ENCODE results near the gene TTLL4. TPM values are rescaled to one million over a fixed set of nuclear protein-coding genes. Genes with fewer than 3 reads are reported as not detected.
"Not testable (repeated sequence)": the region's sequence is repeated elsewhere in the genome, so short reads cannot be mapped to it uniquely, and the experiment has no call there.

The TTLL4 gene
- total RNA-seq, 1 experiment from 2014 or later = 4.5 TPM

DNA sequence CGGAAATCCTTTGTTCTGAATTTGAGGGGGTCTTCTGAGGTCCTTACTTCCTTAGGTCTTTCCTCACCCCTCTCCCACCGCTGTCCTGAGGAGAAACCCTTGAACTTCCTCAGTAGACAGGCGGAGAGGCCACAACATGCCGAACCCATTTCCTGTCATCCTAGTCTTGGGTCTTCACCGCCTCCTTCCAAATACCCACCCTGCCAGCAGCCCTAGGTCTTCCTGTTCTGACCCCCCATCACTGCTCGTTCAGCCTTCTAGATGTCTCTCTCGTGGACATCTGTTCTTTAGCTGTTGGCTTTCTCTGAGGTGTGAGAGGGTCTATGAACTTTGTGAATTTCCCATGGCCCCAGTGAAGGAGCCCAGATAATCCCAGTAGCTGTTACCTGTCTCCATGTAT lies 44.1 kb downstream of the TTLL4 start:
- H3K27me3 ChIP-seq = no peaks in the 10 kb centered on the region
- no peak for DNase-seq
- H3K4me3 ChIP-seq = no peak overlapping the region
- H3K36me3 ChIP-seq = peaks cover 32% of the 10 kb centered on the region
- no peaks in the 10 kb centered on the region for H3K9me3 ChIP-seq

DNA sequence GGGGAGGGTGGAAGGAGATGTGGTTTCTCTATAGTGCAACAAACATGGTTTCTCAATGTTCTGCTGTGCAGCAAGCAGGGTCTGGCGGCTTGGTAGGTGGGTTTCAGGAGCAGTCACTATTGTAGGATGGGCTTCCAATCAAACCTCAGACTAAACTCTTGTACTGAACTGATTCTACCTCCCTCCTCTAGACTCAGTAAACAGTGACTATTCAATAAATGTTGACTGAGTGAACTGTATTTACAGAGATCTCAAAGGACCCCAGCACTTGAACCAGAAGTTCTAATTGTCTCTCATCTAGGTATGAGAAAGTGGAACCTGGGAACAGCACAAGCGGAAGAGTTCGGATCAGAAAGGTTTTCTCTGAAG lies 44.5 kb downstream of the TTLL4 start:
- Histone ChIP-seq H3K36me3 (peaks cover 28% of the 10 kb centered on the region), H3K9me3 (no peaks in the 10 kb centered on the region), H3K4me3 (no peak overlapping the region), H3K27me3 (no peaks in the 10 kb centered on the region)
- no peak for DNase-seq

- H3K27me3 ChIP-seq = no peaks in the 10 kb centered on the region
- H3K4me3 ChIP-seq = no peak overlapping the region
- H3K9me3 ChIP-seq = no peaks in the 10 kb centered on the region
- H3K36me3 ChIP-seq = peaks cover 23% of the 10 kb centered on the region
- no peak for DNase-seq
Observed at GRCh38 chr2:218755567-218756404, 45.2 kb downstream of the TTLL4 start.

GRCh38 chr2:218756599-218757377 lies 46.2 kb downstream of the TTLL4 start:
- Histone ChIP-seq H3K27me3 (no peaks in the 10 kb centered on the region), H3K4me3 (no peak overlapping the region), H3K9me3 (no peaks in the 10 kb centered on the region), H3K36me3 (peaks cover 21% of the 10 kb centered on the region)
- DNase-seq = no peak

DNA sequence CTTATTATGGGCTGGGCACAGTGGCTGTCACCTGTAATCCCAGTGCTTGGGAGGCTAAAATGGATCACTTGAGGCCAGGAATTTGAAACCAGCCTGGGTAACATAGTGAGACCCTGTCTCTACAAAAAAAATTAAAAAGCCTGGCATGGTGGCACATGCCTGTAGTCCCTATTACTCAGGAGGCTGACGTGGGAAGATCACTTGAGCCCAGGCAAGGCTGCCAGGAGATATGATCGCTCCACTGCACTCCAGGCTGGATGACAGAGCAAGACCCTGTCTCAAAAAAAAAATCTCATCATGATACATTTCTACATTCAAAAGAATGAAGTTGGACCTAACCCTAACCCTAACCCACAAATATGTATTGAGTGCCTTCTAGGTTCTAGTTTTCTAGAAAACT lies 51.2 kb downstream of the TTLL4 start:
- DNase-seq = no peak
- Histone ChIP-seq H3K36me3 (no peaks in the 10 kb centered on the region), H3K27me3 (no peaks in the 10 kb centered on the region)

DNA sequence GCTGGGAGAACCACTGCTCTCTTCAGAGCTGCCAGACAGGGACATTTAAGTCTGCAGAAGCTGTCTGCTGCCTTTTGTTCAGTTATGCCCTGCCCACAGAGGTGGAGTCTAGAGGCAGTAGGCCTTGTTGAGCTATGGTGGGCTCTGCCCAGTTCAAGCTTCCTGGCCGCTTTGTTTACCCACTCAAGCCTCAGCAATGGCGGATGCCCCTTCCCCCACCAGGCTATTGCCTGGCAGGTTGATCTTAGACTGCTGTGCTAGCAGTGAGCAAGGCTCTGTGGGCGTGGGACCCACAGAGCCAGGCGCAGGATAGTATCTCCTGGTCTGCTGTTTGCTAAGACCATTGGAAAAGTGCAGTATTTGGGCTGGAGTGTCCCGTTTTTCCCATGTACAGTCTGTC lies 62.1 kb downstream of the TTLL4 start:
- H3K4me3 ChIP-seq, H3K9me3 ChIP-seq, H3K36me3 ChIP-seq, DNase-seq, H3K27me3 ChIP-seq: not testable (repeated sequence)

More for the DNA sequence above, 51.2 kb downstream of the TTLL4 start:
- Histone ChIP-seq H3K9me3 (no peaks in the 10 kb centered on the region), H3K4me3 (no peak overlapping the region)

GRCh38 chr2:218773881-218774280 lies 63.2 kb downstream of the TTLL4 start:
- no peak for DNase-seq
- Histone ChIP-seq H3K27me3 (no peaks in the 10 kb centered on the region), H3K9me3 (peaks cover 6% of the 10 kb centered on the region), H3K4me3 (no peak overlapping the region), H3K36me3 (no peaks in the 10 kb centered on the region)

GRCh38 chr2:218776488-218776887 lies 65.9 kb downstream of the TTLL4 start:
- H3K36me3 ChIP-seq = no peaks in the 10 kb centered on the region
- H3K27me3 ChIP-seq = no peaks in the 10 kb centered on the region

GRCh38 chr2:218777276-218777990 lies 66.8 kb downstream of the TTLL4 start:
- DNase-seq = no peak
- Histone ChIP-seq H3K27me3 (no peaks in the 10 kb centered on the region), H3K9me3 (peaks cover 6% of the 10 kb centered on the region), H3K4me3 (no peak overlapping the region), H3K36me3 (no peaks in the 10 kb centered on the region)

More at GRCh38 chr2:218776488-218776887, 65.9 kb downstream of the TTLL4 start:
- no peak for DNase-seq
- H3K9me3 ChIP-seq = peaks cover 6% of the 10 kb centered on the region
- H3K4me3 ChIP-seq = no peak overlapping the region

DNA sequence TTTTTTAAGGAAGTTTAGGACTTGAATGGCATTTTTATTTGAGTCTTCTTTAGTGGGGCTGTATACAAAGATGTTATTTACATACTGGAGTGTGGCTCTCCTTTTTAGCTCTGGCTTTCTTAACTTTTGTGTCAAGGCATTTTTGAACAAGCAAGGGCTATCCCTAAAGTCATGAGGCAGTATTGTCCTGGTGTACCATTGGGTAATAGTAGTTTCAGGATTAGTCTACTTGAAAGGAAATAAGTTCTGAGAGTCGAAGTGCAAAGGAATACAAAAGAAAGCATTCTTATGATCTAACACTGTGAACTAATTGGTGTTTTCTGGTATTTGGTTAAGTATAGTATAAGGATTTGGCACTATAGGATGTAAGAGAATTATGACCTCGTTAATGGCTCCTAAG lies 69.4 kb downstream of the TTLL4 start:
- no peak for DNase-seq
- Histone ChIP-seq H3K9me3 (peaks cover 6% of the 10 kb centered on the region), H3K4me3 (no peak overlapping the region), H3K36me3 (no peaks in the 10 kb centered on the region), H3K27me3 (no peaks in the 10 kb centered on the region)

- H3K27me3 ChIP-seq = no peaks in the 10 kb centered on the region
- no peak for DNase-seq
- H3K9me3 ChIP-seq = peaks cover 5% of the 10 kb centered on the region
- peak overlapping the region; percentile 53 for H3K4me3 ChIP-seq
- no peaks in the 10 kb centered on the region for H3K36me3 ChIP-seq
Observed at GRCh38 chr2:218780851-218781690, 70.4 kb downstream of the TTLL4 start.

DNA sequence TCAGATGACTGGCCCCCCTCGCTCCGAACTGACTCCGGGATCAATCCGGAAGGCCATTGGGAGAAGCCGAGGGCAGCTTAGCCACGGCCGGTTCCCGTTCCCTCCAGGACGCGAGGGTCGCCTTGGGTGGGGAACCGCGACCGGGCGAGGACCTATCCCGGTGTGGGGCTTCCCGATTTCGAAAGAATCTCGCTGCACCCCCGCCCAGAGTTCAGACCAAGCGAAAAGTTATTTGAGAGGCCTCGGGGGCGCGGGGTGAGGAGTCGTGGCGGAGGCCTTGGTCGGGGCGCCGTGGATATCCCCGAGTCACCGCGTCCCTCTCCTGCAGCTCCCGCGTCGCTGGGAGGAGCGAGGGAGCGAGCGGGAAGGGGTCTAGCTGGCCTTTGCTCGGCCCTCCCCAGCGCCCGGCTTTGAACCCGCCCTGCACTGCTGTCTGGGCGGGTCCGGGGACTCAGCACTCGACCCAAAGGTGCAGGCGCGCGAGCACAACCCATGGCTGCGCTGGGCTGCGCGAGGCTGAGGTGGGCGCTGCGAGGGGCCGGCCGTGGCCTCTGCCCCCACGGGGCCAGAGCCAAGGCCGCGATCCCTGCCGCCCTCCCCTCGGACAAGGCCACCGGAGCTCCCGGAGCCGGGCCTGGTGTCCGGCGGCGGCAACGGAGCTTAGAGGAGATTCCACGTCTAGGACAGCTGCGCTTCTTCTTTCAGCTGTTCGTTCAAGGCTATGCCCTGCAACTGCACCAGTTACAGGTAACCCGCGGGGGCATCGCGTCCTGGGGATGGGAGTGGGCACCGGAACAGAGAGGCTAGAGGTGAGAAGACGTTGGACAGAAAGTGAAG lies 71.3 kb downstream of the TTLL4 start, which contains the start of gene CYP27A1:
Gene CYP27A1, plus strand, starts transcription at position 457 of the 837 bp plus-strand sequence. Its CDS starts 36 bp downstream, at position 493.
- Histone ChIP-seq H3K36me3 (no peaks in the 10 kb centered on the region), H3K4me3 (peak within 1 kb of the TSS; percentile 53), H3K9me3 (no peaks in the 10 kb centered on the region), H3K27me3 (no peaks in the 10 kb centered on the region)
- DNase-seq = peak; percentile 53

- DNase-seq = no peak
- peak overlapping the region; percentile 53 for H3K4me3 ChIP-seq
Observed at GRCh38 chr2:218782528-218782844, 71.9 kb downstream of the TTLL4 start.

GRCh38 chr2:218783688-218784087 lies 73.1 kb downstream of the TTLL4 start:
- Histone ChIP-seq H3K36me3 (no peaks in the 10 kb centered on the region), H3K4me3 (no peak overlapping the region), H3K9me3 (peaks cover 3% of the 10 kb centered on the region; the same call in 1 of the 2 replicates), H3K27me3 (no peaks in the 10 kb centered on the region)
- DNase-seq = no peak

More at GRCh38 chr2:218782528-218782844, 71.9 kb downstream of the TTLL4 start:
- Histone ChIP-seq H3K9me3 (no peaks in the 10 kb centered on the region), H3K36me3 (no peaks in the 10 kb centered on the region), H3K27me3 (no peaks in the 10 kb centered on the region)

- H3K27me3 ChIP-seq = no peaks in the 10 kb centered on the region
- no peaks in the 10 kb centered on the region for H3K36me3 ChIP-seq
- no peak overlapping the region for H3K4me3 ChIP-seq
- no peak for DNase-seq
- peaks cover 3% of the 10 kb centered on the region; the same call in 1 of the 2 replicates for H3K9me3 ChIP-seq
Observed at GRCh38 chr2:218785103-218785502, 74.5 kb downstream of the TTLL4 start.
